ENCODE results near the gene TMEM218.

TMEM218 gene

GRCh38 chr11:125101596-125101995 is 9.8 kb downstream of the TMEM218 start:
- no peaks in the 10 kb centered on the region for H4K20me1 ChIP-seq (ENCODE audit: insufficient read depth, low read length)
- H3K9ac ChIP-seq (ENCODE audit: low read depth, low read length): no peak overlapping the region
- TF ChIP-seq CTCF (IDR thresholded peaks at IDR 0.05; ENCODE audit: borderline replicate concordance, extremely low read depth, low read length, poor library complexity, severe bottlenecking) (no peak), EZH2 (IDR thresholded peaks at IDR 0.05; ENCODE audit: borderline replicate concordance, low read depth, low read length, severe bottlenecking) (no peak)
- DNase-seq: no peak
- H2AFZ ChIP-seq (ENCODE audit: low read depth, low read length): no peak overlapping the region
- no peaks in the 10 kb centered on the region for H3K9me3 ChIP-seq (ENCODE audit: insufficient read depth, low read length, severe bottlenecking)
- no peaks in the 10 kb centered on the region for H3K36me3 ChIP-seq (ENCODE audit: insufficient read depth, low read length)
- ATAC-seq (ENCODE audit: insufficient read depth, low read depth): no peak
- H3K27me3 ChIP-seq (ENCODE audit: insufficient read depth, low read length, poor library complexity): peaks cover 3% of the 10 kb centered on the region
- H3K79me2 ChIP-seq (ENCODE audit: insufficient read depth, low read length): no peaks in the 10 kb centered on the region
- no peak overlapping the region for H3K27ac ChIP-seq (ENCODE audit: low read length)
- no peaks in the 10 kb centered on the region for H3K4me1 ChIP-seq (ENCODE audit: insufficient read depth, low read length)
- no peak overlapping the region for H3K4me2 ChIP-seq (ENCODE audit: insufficient read depth, low read length)
- H3K4me3 ChIP-seq (ENCODE audit: low read depth in 1 of 2, low read length in 2 of 2): no peak overlapping the region

- Histone ChIP-seq H2AFZ (ENCODE audit: low read depth, low read length) (no peak overlapping the region), H3K79me2 (ENCODE audit: insufficient read depth, low read length) (no peaks in the 10 kb centered on the region), H3K9ac (ENCODE audit: low read depth, low read length) (no peak overlapping the region), H3K27ac (ENCODE audit: low read length) (no peak overlapping the region), H4K20me1 (ENCODE audit: insufficient read depth, low read length) (no peaks in the 10 kb centered on the region), H3K36me3 (ENCODE audit: insufficient read depth, low read length) (no peaks in the 10 kb centered on the region), H3K4me1 (ENCODE audit: insufficient read depth, low read length) (no peaks in the 10 kb centered on the region), H3K9me3 (ENCODE audit: insufficient read depth, low read length, severe bottlenecking) (no peaks in the 10 kb centered on the region), H3K27me3 (ENCODE audit: insufficient read depth, low read length, poor library complexity) (peaks cover 3% of the 10 kb centered on the region), H3K4me2 (ENCODE audit: insufficient read depth, low read length) (no peak overlapping the region), H3K4me3 (ENCODE audit: low read depth in 1 of 2, low read length in 2 of 2) (no peak overlapping the region)
- DNase-seq (no peak), ATAC-seq (ENCODE audit: insufficient read depth, low read depth) (no peak)
- TF ChIP-seq EZH2 (IDR thresholded peaks at IDR 0.05; ENCODE audit: borderline replicate concordance, low read depth, low read length, severe bottlenecking) (no peak), CTCF (IDR thresholded peaks at IDR 0.05; ENCODE audit: borderline replicate concordance, extremely low read depth, low read length, poor library complexity, severe bottlenecking) (no peak)
Observed at GRCh38 chr11:125100136-125100535, 11.3 kb downstream of the TMEM218 start.

DNA sequence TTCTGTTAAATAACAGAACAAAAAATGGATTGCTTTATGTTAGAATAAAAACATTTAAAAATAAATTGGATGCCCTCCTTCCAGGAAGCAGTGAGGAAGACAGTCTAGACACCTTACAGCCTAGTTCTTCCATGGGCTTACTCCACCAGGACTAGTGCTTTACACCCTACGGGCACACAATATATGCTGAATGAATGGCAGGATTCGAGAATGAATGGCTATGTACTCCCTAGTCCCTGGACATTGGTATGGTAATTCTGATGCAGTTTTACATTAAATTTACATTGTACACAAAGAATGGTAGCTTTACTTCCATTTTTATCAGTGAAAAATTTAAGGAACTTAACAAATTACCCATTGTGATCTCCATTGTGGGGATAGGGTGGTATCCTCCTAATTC is 16.7 kb downstream of the TMEM218 start:
- Histone ChIP-seq H3K4me2 (ENCODE audit: insufficient read depth, low read length) (no peak overlapping the region), H3K4me3 (ENCODE audit: low read depth in 1 of 2, low read length in 2 of 2) (no peak overlapping the region), H3K9ac (ENCODE audit: low read depth, low read length) (no peak overlapping the region), H3K27ac (ENCODE audit: low read length) (no peak overlapping the region), H3K36me3 (ENCODE audit: insufficient read depth, low read length) (no peaks in the 10 kb centered on the region), H3K4me1 (ENCODE audit: insufficient read depth, low read length) (no peaks in the 10 kb centered on the region), H3K27me3 (ENCODE audit: insufficient read depth, low read length, poor library complexity) (peaks cover 3% of the 10 kb centered on the region), H3K79me2 (ENCODE audit: insufficient read depth, low read length) (no peaks in the 10 kb centered on the region), H2AFZ (ENCODE audit: low read depth, low read length) (no peak overlapping the region), H3K9me3 (ENCODE audit: insufficient read depth, low read length, severe bottlenecking) (no peaks in the 10 kb centered on the region), H4K20me1 (ENCODE audit: insufficient read depth, low read length) (0 out of 2 replicates have a peak, but pooled peaks cover 3% of the 10 kb centered on the region)
- ATAC-seq (ENCODE audit: insufficient read depth, low read depth) (no peak), DNase-seq (no peak)
- TF ChIP-seq EZH2 (IDR thresholded peaks at IDR 0.05; ENCODE audit: borderline replicate concordance, low read depth, low read length, severe bottlenecking): no peak
- TF ChIP-seq CTCF (IDR thresholded peaks at IDR 0.05; ENCODE audit: borderline replicate concordance, extremely low read depth, low read length, poor library complexity, severe bottlenecking): no peak

GRCh38 chr11:125093502-125093901 is 17.9 kb downstream of the TMEM218 start:
- H4K20me1 ChIP-seq (ENCODE audit: insufficient read depth, low read length): 0 out of 2 replicates have a peak, but pooled peaks cover 3% of the 10 kb centered on the region
- H3K9me3 ChIP-seq (ENCODE audit: insufficient read depth, low read length, severe bottlenecking): no peaks in the 10 kb centered on the region
- H3K4me1 ChIP-seq (ENCODE audit: insufficient read depth, low read length): no peaks in the 10 kb centered on the region
- no peak overlapping the region for H3K27ac ChIP-seq (ENCODE audit: low read length)
- no peak for DNase-seq
- H3K4me3 ChIP-seq (ENCODE audit: low read depth in 1 of 2, low read length in 2 of 2): no peak overlapping the region
- H3K4me2 ChIP-seq (ENCODE audit: insufficient read depth, low read length): no peak overlapping the region
- no peaks in the 10 kb centered on the region for H3K36me3 ChIP-seq (ENCODE audit: insufficient read depth, low read length)
- no peak overlapping the region for H3K9ac ChIP-seq (ENCODE audit: low read depth, low read length)
- no peaks in the 10 kb centered on the region for H3K79me2 ChIP-seq (ENCODE audit: insufficient read depth, low read length)
- no peak overlapping the region for H2AFZ ChIP-seq (ENCODE audit: low read depth, low read length)
- TF ChIP-seq EZH2 (IDR thresholded peaks at IDR 0.05; ENCODE audit: borderline replicate concordance, low read depth, low read length, severe bottlenecking): no peak
- no peak for TF ChIP-seq CTCF (IDR thresholded peaks at IDR 0.05; ENCODE audit: borderline replicate concordance, extremely low read depth, low read length, poor library complexity, severe bottlenecking)
- no peak for ATAC-seq (ENCODE audit: insufficient read depth, low read depth)
- H3K27me3 ChIP-seq (ENCODE audit: insufficient read depth, low read length, poor library complexity): peaks cover 3% of the 10 kb centered on the region
